Measurements from ENCODE around the gene INF2.
"Not testable (repeated sequence)": the region's sequence is repeated elsewhere in the genome, so short reads cannot be mapped to it uniquely, and the experiment has no call there.

The INF2 gene

GRCh38 chr14:104657101-104657524 is 32.3 kb upstream of the INF2 start:
- DNase-seq (ENCODE audit: low read depth in 2 of 2): no peak

GRCh38 chr14:104657563-104658324 is 31.7 kb upstream of the INF2 start:
- DNase-seq (ENCODE audit: low read depth in 2 of 2): no peak

- DNase-seq (ENCODE audit: low read depth in 2 of 2): no peak
Observed at GRCh38 chr14:104658325-104658712, 31.1 kb upstream of the INF2 start.

- DNase-seq (ENCODE audit: low read depth in 2 of 2): no peak
Observed at GRCh38 chr14:104659146-104659545, 30.3 kb upstream of the INF2 start.

- DNase-seq (ENCODE audit: low read depth in 2 of 2): no peak
Observed at GRCh38 chr14:104659764-104660523, 29.5 kb upstream of the INF2 start.

GRCh38 chr14:104660597-104660996 is 28.8 kb upstream of the INF2 start:
- no peak for DNase-seq (ENCODE audit: low read depth in 2 of 2)

GRCh38 chr14:104661086-104661485 is 28.3 kb upstream of the INF2 start:
- no peak for DNase-seq (ENCODE audit: low read depth in 2 of 2)

- DNase-seq (ENCODE audit: low read depth in 2 of 2): not testable (repeated sequence)
Observed at GRCh38 chr14:104661528-104662157, 27.8 kb upstream of the INF2 start.

- DNase-seq (ENCODE audit: low read depth in 2 of 2): not testable (repeated sequence)
Observed at GRCh38 chr14:104662472-104662871, 26.9 kb upstream of the INF2 start.

- DNase-seq (ENCODE audit: low read depth in 2 of 2): no peak
Observed at GRCh38 chr14:104664107-104664506, 25.3 kb upstream of the INF2 start.

- DNase-seq (ENCODE audit: low read depth in 2 of 2): no peak
Observed at GRCh38 chr14:104664588-104664987, 24.8 kb upstream of the INF2 start.

GRCh38 chr14:104665114-104665656 is 24.2 kb upstream of the INF2 start:
- no peak for DNase-seq (ENCODE audit: low read depth in 2 of 2)

- DNase-seq (ENCODE audit: low read depth in 2 of 2): no peak
Observed at GRCh38 chr14:104665657-104666522, 23.5 kb upstream of the INF2 start.

- not testable (repeated sequence) for DNase-seq (ENCODE audit: low read depth in 2 of 2)
Observed at GRCh38 chr14:104666523-104666895, 22.9 kb upstream of the INF2 start.

- no peak for DNase-seq (ENCODE audit: low read depth in 2 of 2)
Observed at GRCh38 chr14:104666981-104667380, 22.4 kb upstream of the INF2 start.

GRCh38 chr14:104669697-104670096 is 19.7 kb upstream of the INF2 start:
- no peak for DNase-seq (ENCODE audit: low read depth in 2 of 2)

GRCh38 chr14:104671330-104671977 is 18.0 kb upstream of the INF2 start:
- not testable (repeated sequence) for DNase-seq (ENCODE audit: low read depth in 2 of 2)

GRCh38 chr14:104672119-104672518 is 17.3 kb upstream of the INF2 start:
- not testable (repeated sequence) for DNase-seq (ENCODE audit: low read depth in 2 of 2)

- DNase-seq (ENCODE audit: low read depth in 2 of 2): no peak
Observed at GRCh38 chr14:104673481-104673880, 15.9 kb upstream of the INF2 start.

GRCh38 chr14:104675447-104675846 is 14.0 kb upstream of the INF2 start:
- no peak for DNase-seq (ENCODE audit: low read depth in 2 of 2)

- DNase-seq (ENCODE audit: low read depth in 2 of 2): no peak
Observed at GRCh38 chr14:104676130-104676693, 13.2 kb upstream of the INF2 start.

All from stimulated activated CD4-positive, alpha-beta T cell treated with anti-CD3 and anti-CD28 coated beads, Interleukin-15, amount 100 ng/mL, for 48 hours (primary cell).